ENCODE results near the gene TBL2.
"Not testable (repeated sequence)": the region's sequence is repeated elsewhere in the genome, so short reads cannot be mapped to it uniquely, and the experiment has no call there.

The TBL2 gene, protein sequence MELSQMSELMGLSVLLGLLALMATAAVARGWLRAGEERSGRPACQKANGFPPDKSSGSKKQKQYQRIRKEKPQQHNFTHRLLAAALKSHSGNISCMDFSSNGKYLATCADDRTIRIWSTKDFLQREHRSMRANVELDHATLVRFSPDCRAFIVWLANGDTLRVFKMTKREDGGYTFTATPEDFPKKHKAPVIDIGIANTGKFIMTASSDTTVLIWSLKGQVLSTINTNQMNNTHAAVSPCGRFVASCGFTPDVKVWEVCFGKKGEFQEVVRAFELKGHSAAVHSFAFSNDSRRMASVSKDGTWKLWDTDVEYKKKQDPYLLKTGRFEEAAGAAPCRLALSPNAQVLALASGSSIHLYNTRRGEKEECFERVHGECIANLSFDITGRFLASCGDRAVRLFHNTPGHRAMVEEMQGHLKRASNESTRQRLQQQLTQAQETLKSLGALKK

DNA sequence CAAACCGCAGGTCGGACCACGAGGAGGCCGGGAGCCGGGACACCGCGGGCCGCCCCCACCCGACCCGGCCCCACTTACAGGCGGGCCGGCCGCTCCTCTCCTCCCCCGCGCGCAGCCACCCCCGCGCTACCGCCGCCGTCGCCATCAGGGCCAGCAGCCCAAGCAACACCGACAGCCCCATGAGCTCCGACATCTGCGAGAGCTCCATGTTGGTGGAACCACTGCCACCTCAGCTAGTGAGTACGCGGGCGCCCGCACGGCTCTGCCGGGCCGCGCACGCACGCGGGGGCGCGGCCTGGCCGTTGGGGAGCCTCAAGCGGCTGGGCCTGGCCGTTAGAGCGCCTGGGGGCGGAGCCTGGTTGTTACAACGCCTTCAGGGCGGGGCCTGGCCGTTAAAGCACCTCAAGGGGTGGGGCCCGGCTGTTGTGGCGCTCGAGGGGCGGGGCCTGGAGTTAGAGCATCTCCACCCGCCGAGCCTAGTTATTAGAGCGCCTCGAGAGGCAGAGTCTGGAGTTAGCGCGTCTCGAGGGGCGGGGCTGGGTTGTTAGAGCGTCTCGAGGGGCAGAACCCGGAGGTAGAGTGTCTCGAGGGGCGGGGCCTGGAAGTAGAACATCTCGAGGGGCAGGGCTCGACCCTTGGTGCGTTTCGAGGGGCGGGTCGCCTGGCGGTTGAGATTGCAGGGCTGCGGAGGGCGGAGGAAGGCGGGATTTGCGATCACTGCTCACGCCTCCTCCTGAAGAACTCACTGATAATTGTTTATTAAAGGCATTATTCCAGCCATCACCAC lies at the start of gene TBL2:
TBL2 (minus strand) TSS at position 238 of the 787 bp plus-strand sequence; CDS start at position 208, 30 bp downstream.
- FAIRE-seq: no peak

DNA sequence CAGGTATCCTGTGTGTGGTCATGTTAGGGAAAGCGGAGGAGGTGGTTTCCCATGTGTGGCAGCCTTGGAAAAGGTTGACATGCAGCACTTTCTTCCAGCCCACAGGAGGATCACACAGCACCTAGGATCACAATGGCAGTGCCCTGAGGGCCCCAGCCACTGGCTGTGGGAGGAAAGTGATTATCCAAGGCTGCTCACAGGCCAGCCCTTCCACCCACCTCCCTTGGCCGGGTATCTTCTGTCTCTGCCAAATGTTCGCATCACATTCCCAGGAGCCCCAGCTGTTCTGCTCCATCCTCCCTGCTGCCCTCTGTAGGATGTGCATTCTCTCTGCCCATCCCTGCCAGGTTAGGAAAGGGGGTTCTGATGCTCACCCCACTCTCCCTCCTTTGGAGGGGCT lies 48.4 kb upstream of the TBL2 start:
- FAIRE-seq: no peak

DNA sequence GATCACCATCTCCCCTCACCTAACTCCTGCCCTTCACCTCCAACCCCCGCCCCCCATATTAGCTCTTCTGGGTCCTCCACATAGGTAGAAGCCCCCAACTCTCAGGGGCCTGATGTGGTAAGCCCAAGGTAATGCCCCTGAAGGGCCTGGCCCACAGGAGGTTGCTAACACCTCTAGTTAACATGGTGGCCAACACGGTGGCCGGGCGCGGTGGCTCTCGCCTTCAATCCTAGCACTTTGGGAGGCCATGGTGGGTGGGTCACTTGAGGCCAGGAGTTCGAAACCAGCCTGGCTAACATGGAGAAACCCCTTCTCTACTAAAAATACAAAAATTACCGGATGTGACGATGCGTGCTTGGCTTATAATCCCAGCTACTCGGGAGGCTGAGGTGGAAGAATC lies 46.9 kb upstream of the TBL2 start:
- no peak for FAIRE-seq

DNA sequence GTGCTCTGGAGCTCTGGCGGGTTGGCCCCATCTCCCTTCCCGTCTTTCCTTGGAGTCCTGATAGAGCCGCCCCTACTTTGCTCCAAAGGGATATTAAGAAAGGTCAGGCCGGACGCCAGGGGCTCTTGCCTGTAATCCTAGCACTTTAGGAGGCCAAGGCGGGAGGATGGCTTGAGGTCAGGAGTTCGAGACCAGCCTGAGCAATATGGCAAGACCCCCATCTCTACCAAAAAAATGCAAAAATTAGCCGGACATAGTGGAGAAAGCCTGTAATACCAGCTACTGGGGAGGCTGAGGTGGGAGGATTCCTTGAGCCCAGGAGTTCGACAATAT lies 46.3 kb upstream of the TBL2 start:
- FAIRE-seq: no peak

DNA sequence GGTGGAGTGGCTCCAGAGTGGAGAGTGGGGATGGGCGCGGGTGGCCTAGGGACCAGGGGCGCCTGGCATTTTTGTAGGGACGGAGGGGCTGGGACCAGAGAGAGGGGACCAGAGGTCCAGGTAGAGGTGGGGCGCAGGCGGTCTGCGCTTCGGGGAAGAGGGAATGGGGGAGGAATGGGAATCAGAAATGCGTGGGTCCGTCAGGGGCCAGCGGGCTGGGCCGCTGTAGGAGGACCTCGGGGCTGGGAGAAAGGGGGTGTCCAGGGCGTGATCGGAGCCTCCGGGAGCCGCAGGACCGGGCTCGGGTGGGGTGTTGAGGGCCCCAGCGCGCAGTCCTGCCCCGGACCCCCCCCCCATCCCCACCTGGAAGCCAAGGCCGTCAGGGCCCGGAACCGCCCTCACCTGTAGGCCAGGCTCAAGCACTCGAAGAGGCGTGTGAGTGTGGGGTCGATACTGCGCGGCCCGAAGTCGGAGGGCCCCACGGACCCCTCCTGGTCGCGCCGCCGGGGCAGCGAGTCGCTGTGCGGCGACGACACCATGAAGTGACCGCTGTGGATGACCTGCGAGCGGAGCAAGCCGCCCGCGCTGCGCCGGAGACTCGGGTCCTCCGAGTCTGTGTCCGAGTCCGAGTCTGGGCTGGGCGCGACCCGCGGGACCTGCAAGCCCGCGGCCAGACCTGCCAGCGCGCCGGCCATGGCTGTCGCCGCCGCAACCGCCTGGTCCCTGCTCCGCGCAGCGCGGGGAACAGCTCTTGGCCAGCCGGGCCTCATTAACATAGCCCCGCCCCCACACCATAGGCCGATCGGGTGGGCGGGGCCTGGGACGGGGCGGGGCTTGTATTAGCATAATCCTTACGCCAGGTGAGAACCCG lies 45.7 kb upstream of the TBL2 start, which contains the start of gene MLXIPL:
MLXIPL (minus strand) TSS at position 725 of the 871 bp plus-strand sequence; CDS start at position 695, 30 bp downstream.
- no peak for FAIRE-seq

DNA sequence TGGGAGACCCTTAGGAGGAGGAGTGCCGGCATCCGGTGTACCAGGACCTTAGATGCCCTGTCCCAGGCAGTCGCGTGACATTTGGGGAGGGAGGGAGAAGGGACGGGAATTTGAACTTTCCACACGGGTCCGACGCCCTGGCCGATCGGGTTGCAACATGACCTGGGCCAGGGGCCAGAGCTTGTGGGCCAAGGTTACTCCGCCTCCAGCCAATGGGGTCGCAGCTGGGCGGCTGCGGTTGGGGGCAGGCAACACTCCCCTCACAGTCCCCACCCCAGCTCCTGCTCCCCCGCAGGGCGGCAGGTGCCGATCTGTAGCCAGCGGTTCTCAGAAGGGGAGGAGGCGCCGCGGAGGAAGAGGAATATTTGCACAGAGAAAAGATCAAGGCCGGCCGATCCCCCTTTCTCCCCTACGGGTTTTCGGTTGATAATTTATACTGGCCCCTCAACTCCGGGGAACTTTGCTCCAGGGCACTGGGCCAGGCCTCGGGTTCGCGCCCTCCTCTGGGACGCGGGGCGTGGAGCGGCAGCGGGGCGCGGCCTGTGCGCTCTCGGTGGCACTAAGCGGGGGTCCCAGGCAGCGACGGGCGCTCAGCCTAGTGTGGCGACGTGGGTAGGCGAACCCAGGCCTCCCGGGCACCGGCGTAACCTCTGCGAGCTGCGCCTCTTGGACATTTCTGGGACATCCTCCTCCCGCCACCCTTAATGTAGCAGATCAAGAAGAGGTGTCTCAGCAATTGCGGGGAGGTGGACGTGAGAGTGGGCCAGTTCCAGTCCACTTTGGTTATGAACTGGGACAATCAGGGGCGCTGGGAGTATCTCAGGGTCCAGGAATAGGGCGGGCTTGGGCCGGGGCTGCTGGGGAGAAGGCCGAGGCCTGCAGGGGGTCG lies 44.8 kb upstream of the TBL2 start:
- FAIRE-seq: no peak

DNA sequence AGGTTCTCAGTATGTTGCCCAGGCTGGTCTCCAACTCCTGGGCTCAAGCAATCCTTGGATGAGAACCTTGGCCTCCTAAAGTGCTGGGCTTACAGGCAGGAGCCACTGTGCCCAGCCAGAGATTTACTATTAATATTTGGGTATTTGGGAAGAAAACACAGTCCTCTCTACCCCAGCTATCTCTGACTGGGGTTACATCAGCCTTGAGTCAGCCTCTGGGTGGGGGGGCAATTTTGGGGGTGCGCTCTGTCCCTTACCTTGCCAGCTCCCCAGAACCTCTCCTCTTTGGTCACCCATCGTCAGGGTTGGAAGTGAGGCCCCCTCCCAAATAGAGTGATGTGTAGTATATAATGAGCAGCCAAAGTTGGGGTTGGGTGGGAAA lies 44.1 kb upstream of the TBL2 start:
- FAIRE-seq: no peak

DNA sequence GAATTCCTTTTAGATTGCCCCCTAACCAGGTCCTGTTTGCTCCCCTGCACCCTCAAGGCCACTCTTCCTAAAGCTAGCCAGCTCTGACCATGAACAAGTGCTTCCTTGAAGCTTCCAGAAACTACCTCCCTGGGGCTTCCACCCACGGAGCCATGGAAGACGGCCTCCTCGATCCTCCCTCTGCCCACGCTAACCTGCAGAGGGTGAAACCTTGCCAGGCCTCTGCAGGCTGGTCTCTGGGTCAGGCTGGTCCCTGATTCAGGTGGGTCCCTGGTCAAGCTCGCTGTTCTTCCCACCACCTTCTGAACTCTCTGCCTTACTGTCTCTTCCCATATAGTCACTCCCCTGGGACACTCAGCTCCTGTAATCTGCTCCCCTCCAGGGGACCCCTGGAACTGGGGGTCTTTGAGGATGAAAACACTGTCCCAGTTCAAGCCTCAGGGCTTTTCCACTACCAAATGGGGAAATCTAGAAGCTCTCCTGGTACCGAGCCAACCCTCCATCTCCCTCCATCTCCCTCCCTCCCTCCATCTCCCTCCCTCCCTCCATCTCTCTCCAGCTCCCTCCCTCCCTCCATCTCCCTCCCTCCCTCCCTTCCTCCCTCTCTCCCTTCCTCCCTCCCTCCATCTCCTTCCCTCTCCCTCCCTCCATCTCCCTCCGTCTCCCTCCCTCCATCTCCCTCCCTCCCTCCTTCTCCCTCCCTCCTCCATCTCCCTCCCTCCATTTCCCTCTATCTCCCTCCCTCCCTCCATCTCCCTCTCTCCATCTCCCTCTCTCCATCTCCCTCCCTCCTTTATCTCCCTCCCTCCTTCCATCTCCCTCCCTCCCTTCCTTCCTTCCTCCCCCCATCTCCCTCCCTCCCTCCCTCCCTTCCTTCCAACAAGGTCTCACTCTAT lies 43.0 kb upstream of the TBL2 start:
- FAIRE-seq: no peak

DNA sequence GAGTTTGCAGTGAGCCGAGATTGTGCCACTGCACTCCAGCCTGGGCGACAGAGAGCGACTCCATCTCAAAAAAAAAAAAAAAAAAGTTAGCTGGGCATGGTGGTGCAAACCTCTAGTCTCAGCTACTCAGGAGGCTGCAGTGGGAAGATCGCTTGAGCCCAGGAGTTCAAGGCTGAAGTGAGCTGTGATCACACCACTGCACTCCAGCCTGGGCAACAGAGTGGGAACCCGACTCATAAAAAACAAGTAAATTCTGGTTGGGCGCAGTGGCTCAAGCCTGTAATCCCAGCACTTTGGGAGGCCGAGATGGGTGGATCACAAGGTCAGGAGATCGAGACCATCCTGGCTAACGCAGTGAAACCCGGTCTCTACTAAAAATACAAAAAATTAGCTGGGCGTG lies 41.0 kb upstream of the TBL2 start:
- FAIRE-seq: not testable (repeated sequence)

DNA sequence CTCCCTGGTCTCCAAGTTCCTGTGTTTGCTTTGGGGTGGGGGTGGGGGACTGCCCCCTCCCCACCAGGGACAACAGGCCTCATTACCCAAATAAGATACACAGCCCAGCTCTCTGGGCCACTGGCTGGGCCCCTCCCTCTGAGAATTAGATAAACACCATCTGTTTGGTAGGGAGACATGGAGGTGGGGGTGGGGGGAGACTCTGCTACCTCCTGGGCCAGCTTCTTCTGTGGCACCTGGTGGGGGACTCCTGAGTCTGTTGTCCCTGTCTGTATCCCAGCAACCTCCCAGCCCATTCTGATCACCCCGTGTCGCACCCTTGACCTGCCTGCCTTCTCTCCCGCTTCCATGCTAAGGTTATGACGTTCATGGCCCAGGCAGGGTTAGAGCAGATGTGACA lies 40.2 kb upstream of the TBL2 start:
- no peak for FAIRE-seq

DNA sequence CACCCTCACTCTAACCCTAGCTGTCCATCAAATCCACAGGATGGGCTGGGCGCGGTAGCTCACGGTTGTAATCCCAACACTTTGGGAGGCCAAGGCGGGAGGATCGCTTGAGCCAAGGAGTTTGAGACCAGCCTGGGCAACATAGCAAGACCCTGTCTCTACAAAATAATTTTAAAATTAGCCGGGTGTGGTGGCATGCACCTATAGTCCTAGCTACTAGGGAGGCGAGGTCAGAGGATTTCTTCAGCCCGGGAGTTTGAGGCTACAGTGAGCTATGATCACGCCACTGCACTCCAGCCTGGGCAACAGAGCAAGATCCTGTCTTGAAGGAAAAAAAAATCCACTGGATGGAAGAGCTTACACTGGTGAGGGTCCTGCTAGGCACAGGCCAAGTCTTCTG lies 39.1 kb upstream of the TBL2 start:
- FAIRE-seq: not testable (repeated sequence)

DNA sequence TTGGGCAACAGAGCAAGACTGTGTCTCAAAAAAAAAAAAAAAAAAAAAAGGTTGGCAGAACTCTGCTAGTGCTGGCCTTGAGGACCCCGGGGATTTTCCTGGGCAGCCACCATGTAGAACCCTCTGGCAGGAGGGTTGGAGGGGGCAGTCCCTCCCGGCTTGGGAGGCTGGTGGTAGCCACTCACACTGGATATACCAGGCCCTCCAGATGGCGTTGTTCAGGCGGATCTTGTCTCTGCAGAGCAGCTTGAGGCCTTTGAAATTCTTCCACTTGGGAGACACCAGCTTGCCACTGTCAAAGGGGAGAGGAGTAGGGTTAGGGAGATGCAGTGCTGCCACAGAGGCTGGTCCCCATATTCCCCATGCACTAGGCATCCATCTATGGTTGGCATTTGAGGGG lies 37.5 kb upstream of the TBL2 start:
- FAIRE-seq: no peak

DNA sequence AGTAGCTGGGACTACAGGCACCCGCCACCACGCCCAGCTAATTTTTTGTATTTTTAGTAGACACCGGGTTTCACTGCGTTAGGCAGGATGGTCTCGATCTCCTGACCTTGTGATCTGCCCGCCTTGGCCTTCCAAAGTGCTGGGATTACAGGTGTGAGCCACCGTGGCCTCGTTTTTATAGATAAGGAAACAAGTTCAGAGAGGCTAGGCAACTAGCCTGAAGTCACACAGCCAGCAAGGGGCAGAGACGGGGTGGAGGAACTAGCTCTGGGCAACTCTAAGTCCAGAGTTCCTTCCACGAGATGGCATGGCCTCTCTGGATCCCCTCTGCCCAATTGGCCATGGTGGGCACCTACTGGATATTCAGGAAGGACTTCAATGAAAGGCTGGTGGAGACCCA lies 36.6 kb upstream of the TBL2 start:
- not testable (repeated sequence) for FAIRE-seq

DNA sequence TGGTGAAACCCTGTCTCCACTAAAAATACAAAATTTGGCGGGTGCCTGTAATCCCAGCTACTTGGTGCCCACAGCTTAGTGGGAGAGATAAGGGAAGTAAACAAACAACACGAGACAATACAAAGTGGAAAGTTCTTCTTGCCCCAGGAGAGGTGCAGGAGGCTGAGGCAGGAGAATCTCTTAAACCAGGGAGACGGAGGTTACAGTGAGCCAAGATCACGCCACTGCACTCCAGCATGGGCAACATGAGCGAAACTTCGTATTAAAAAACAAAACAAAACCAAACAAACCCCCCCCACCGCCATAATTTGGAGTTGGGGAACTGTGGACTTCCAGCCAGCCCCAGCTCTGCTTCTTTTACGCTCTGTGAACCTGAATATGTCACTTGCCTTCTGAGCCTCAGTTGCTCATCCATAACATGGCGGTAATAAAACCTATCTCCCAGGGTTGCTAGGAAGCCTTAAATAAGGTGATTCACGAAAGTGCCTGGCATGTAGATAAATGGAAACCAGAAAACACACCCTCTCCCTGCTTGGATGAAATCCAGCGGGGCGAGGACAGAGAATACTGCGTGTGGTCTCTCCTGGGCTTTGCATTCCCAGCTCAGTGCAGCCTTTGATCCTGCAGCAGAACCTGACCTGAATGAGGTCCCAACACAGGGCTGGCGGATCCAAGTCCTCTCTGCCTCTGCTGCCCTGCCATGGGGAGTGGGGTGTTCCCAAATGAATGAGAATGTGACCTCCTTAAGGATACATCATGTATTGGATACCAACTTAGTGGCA lies 35.8 kb upstream of the TBL2 start:
- FAIRE-seq: no peak

DNA sequence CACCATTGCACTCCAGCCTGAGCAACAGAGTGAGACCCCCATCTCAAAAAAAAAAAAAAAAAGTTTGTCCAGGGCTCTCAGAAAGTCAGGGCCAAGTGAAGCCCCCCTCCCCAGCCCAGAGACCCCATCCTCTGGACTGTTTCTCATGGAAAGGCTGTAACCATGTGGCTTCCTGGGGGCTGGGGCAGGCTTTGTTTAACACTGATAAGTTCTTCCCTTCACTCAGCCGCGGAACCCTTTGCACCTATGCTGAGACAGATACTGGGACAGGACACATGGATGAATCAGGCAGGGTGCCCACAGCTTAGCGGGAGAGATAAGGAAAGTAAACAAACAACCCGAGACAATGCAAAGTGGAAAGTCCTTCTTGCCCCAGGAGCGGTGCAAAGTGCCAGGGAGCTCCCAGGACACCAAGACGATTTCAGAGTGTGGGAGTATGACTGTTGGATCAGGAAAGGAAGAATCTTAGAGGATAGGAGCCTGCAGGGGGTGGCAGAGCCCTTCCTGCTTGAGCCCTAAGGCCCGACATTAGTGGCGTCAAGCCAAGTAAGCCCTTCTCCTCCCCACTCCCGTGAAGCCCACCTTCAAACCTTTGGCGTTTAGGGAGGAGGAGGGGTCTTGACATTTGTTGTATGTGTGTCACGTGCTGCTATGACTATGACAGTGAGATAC lies 34.4 kb upstream of the TBL2 start:
- no peak for FAIRE-seq

DNA sequence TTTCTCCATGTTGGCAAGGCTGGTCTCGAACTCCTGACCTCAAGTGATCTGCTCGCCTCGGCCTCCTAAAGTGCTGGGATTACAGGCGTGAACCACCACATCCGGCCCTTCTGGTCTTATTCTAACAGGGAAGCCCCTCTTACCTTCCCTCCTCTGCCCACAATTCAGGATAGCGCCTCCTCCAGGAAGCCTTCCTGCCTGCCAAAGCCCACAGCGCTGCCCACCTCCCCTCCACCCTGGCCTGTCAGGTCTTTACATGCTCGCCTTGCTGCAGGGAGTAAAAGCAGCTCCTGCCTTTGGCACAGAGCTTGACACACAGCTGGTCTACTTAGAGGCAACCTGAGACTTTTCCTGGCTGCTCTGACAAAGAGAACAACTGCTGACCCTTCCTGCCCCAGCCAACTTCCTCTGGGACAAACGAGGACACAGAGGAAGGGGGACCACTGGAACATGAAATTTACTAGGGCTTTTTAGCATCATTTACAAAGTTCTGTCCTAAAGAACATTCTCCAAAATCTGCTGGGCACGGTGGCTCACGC lies 32.7 kb upstream of the TBL2 start:
- no peak for FAIRE-seq

DNA sequence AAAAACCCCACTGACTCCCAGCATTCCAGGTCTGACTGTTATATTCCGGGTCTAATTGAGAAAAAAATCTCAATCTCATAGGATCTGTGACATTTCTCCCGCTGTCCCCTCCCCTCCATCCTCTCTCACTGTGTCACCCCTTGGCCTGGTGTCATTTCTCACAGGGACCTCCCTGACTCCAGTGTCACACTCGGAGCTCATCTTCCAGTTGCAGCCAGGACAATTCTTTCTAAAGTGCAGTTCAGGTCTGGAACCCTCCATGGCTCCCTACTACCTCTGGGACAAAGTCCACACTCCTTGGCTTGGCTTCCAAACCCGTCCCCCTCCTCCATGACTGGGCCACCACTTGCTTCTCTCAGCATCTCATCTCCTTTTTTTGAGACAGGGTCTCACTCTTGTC lies 31.7 kb upstream of the TBL2 start:
- FAIRE-seq: no peak

DNA sequence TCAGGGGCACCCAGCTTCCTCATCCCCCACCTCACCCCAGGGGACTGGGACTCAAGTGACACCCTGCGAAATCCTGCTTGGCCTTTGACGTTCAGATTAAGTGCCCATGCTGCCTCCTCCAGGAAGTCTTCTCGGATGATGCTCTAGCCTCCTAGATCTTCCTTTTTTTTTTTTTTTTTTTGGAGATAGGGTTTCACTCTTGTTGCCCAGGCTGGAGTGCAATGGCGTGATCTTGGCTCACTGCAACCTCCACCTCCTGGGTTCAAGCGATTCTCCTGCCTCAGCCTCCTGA lies 29.3 kb upstream of the TBL2 start:
- not testable (repeated sequence) for FAIRE-seq

Data from colon (tissue), 2 donors.